ENCODE measurements around the gene TLNRD1.

Gene TLNRD1

GRCh38 chr15:81025721-81026370, 25.1 kb downstream of the TLNRD1 start:
- in situ Hi-C loops (cut with MboI; ENCODE audit: low sequenced_read_pairs) = no loop called here

- in situ Hi-C loops (cut with MboI; ENCODE audit: low sequenced_read_pairs) = no loop called here
Measured at GRCh38 chr15:81026836-81027599, 26.3 kb downstream of the TLNRD1 start.

- in situ Hi-C loops (cut with MboI; ENCODE audit: low sequenced_read_pairs) = no loop called here
Measured at GRCh38 chr15:81029414-81030300, 28.9 kb downstream of the TLNRD1 start.

GRCh38 chr15:81030301-81030750, 29.6 kb downstream of the TLNRD1 start:
- in situ Hi-C loops (cut with MboI; ENCODE audit: low sequenced_read_pairs) = no loop called here

- in situ Hi-C loops (cut with MboI; ENCODE audit: low sequenced_read_pairs) = no loop called here
Measured at GRCh38 chr15:81031203-81031602, 30.5 kb downstream of the TLNRD1 start.

GRCh38 chr15:81032355-81032754, 31.6 kb downstream of the TLNRD1 start:
- in situ Hi-C loops (cut with MboI; ENCODE audit: low sequenced_read_pairs) = no loop called here

- in situ Hi-C loops (cut with MboI; ENCODE audit: low sequenced_read_pairs) = no loop called here
Measured at GRCh38 chr15:81032818-81033217, 32.1 kb downstream of the TLNRD1 start.

GRCh38 chr15:81033508-81033907, 32.8 kb downstream of the TLNRD1 start:
- in situ Hi-C loops (cut with MboI; ENCODE audit: low sequenced_read_pairs) = no loop called here

GRCh38 chr15:81037952-81038743, 37.4 kb downstream of the TLNRD1 start:
- in situ Hi-C loops (cut with MboI; ENCODE audit: low sequenced_read_pairs) = no loop called here

GRCh38 chr15:81038975-81039607, 38.4 kb downstream of the TLNRD1 start:
- in situ Hi-C loops (cut with MboI; ENCODE audit: low sequenced_read_pairs) = no loop called here

GRCh38 chr15:81040757-81041156, 40.0 kb downstream of the TLNRD1 start:
- in situ Hi-C loops (cut with MboI; ENCODE audit: low sequenced_read_pairs) = no loop called here

GRCh38 chr15:81043281-81043934, 42.7 kb downstream of the TLNRD1 start:
- in situ Hi-C loops (cut with MboI; ENCODE audit: low sequenced_read_pairs) = no loop called here

GRCh38 chr15:81043935-81044575, 43.3 kb downstream of the TLNRD1 start:
- in situ Hi-C loops (cut with MboI; ENCODE audit: low sequenced_read_pairs) = no loop called here

GRCh38 chr15:81046290-81046689, 45.6 kb downstream of the TLNRD1 start:
- in situ Hi-C loops (cut with MboI; ENCODE audit: low sequenced_read_pairs) = no loop called here

- in situ Hi-C loops (cut with MboI; ENCODE audit: low sequenced_read_pairs) = no loop called here
Measured at GRCh38 chr15:81047928-81048327, 47.2 kb downstream of the TLNRD1 start.

GRCh38 chr15:81049835-81050234, 49.1 kb downstream of the TLNRD1 start:
- in situ Hi-C loops (cut with MboI; ENCODE audit: low sequenced_read_pairs) = no loop called here

GRCh38 chr15:81050259-81050658, 49.5 kb downstream of the TLNRD1 start:
- in situ Hi-C loops (cut with MboI; ENCODE audit: low sequenced_read_pairs) = no loop called here

- in situ Hi-C loops (cut with MboI; ENCODE audit: low sequenced_read_pairs) = no loop called here
Measured at GRCh38 chr15:81050805-81051204, 50.1 kb downstream of the TLNRD1 start.

GRCh38 chr15:81052046-81052445, 51.3 kb downstream of the TLNRD1 start:
- in situ Hi-C loops (cut with MboI; ENCODE audit: low sequenced_read_pairs) = no loop called here
